GM21717 (cell line): ENCODE data around the gene INKA1.
"Not testable (repeated sequence)": the region's sequence is repeated elsewhere in the genome, so short reads cannot be mapped to it uniquely, and the experiment has no call there.

ENCODE experiments used
- ATAC-seq: cut with Tn5 transposase; IDR thresholded peaks from one replicate; pipeline ENCODE4 v1.9.1; 2021; ENCODE audit warnings: mild to moderate bottlenecking, moderate library complexity; ENCODE audit not compliant: unreplicated experiment

The INKA1 gene

DNA sequence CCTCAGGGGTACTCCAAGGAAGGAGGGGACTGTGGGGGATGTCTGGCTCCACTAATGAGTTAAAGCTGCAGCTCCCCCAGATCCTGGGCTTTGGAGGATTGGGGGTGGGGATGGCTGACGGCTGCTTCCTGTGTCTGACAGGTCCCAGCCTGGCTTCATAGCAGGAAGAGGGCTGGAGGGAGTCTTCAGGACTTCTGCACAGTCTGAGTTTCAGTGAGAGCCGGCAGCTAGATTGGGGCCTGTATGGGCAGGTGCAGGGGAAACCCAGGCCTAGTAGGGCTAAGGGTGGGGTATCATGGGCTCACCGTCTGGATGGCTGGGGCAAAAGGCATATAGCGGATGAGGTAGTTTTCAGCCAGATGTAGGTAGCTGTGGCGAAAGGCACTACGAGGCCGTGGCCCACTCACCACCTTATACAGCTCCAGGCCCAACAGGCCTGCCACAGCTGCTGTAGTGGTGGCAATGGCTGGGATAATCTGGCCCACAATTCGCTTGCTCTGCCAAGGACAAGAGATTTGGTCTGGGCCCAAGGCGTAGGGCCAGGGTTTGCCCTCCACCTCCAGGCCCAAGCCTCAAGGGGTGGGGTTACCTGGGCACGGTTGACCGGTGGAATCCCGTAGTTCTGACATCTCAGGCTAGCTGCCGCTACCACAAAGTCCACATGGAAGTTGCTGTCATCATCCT is 4.5 kb downstream of the INKA1 start:
- ATAC-seq, result no peak

DNA sequence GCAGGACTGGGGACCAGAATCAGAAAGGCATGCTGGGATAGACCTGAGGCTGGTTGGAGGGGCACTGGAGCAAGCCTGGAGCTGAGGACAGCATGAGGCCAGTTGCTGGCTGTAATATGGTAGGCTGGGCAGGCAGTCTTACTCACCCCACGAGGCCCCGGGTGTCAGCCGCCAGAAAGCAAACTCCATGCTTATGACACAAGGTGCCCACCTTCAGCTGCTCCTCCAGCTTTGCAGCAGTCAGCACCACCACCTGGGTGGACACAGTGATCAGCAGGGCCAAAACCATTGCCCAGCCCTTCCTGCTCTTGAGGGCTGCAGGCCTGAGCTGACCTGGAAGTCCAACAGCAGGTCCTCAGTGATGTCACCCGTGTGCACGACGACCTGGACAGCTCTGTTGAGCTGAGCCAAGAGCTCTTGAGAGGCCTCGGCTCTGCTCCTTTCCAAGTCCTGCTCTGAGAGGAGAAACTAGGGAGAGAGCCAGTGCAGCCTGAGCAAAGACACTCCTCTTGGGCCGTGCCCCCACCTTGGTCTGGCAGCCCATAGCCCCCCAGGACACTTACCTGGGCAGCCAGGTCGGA is 9.9 kb downstream of the INKA1 start:
- ATAC-seq, result no peak

DNA sequence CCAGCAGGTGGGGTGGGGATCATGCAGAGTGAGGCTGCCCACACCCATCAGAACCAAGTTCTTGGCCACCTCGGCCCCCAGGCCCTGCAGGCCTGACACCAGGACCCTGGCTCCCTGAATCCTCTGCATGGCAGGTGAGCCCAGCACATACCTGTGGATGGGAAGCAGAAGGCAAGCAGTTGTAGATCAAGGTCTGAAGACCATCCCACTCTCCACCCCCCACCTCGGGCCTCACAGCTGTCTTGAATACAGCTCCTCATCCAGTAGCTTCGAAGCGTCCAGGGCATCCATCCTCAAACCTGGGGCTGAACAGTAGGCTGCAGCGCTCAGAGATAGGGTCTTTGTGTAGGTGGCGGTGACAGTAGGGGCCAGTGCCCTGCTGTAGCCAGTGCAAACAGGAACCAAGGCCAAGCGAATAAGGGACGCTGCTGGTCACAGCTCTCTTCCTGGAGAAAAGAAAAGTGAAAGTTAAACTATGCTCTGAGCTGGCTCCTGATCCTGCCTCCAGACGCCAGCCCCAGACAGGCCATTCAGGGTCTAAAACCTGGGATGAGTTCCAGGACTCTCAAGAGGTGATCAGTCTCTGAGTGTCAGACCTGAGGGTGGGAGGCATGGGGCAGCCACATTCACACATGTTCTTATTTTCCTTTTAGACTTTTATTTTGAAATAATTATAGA is 10.6 kb downstream of the INKA1 start, which contains the start of gene UBA7:
Gene UBA7, minus strand, starts transcription at position 457 of the 678 bp plus-strand sequence. Its CDS starts 166 bp downstream, at position 291.
- ATAC-seq, result no peak

DNA sequence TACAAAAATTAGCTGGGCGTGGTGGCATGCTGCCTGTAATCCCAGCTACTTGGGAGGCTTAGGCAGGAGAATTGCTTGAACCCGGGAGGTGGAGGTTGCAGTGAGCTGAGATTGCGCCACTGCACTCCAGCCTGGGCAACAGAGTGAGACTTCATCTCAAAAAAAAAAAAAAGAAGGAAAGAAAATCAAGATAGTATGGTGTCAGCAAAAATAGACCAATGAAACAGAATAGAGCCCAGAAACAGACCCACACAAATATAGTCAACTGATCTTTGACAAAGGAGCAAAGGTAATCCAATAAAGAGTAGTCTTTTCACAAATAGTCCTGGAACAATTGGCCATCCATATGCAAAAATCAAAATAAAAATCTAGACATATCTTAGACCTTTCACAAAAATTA is 20.1 kb downstream of the INKA1 start:
- not testable (repeated sequence) for ATAC-seq

DNA sequence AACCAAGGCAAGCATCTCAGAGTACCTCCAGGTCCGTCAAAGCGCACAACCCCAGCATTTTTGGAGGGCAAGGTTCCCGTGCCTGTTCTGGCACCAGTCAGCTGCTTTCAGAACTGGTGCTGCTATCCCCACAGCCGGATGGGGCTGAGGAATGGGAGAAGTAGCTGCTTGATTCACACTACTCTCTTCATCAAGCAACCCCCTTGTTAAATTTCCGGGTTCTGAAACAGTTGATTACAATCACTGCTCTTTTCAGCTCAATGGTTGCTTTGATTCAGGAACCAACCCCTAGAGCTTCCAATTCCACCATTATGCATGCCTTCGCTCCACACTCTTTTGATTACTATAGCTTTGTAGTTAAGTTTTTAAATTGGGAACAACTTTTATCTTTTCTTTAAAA is 23.0 kb downstream of the INKA1 start:
- ATAC-seq, result no peak

DNA sequence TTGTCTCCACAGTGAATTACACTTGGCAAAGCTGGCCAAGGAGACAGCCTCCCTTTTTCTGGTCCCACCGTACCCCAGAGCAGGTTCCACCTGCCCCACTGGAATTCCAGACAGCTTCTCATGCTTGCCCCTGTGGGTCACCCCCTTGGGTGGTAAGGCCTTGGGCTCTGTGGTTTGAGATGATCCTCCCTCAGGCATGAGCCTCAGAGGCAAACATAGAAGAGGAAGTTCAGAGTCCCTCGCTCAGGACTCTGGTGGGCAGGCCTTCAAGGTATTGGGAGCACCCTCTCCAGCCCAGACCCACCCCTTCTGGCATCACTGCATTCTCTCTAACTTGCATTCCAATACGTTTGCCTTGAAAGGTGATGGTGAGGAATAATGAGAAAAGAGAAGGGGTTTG is 28.3 kb downstream of the INKA1 start:
- no peak for ATAC-seq

DNA sequence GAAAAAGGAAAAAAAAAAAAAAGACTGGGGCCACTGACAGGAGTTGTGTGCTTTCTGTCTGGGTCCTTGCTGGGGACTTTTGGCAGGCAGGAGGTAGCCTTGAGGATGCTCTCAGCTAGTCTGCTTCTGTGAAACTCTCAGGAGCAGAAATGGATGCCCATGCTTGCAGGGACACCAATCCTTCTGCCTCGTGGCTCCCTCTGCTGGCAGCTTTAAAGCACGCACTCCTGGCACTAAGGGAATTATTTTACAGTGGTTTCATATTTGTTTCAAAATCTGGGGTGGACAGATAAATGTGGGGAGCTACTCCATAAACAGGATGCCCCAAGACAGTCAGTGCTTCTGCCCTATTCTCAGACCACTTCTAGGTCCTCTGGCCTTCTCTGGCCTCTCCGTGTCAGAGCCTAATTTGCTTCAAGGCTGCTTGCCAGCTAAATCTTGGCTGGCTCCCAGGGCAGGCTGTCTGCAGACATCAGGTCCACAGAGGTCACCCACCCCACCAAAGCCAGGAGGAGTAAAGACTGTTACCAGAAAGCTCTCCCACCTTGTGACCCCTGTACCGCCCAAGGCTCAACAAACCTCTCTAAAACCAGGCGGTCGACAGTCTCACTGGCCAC is 36.2 kb downstream of the INKA1 start:
- no peak for ATAC-seq

DNA sequence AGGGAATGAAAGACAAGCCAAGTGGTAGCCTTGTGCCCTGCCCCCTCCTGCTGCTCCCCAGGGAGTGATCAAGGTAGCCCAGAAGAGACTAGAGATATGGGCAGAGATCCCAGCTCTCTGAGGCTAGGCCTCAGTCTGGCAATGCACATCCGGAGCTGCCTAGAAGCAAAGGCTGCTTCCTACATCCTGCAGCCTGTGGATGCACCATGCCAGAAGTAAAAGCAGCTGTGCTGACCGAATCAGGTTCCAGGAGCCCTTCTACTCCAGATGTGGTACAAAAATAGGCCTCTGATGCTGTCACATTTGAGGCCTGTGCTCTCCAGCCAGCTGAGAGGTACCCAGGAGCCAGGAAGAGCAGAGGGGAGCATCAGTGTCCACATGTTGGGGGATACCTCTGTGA is 37.3 kb downstream of the INKA1 start:
- no peak for ATAC-seq

DNA sequence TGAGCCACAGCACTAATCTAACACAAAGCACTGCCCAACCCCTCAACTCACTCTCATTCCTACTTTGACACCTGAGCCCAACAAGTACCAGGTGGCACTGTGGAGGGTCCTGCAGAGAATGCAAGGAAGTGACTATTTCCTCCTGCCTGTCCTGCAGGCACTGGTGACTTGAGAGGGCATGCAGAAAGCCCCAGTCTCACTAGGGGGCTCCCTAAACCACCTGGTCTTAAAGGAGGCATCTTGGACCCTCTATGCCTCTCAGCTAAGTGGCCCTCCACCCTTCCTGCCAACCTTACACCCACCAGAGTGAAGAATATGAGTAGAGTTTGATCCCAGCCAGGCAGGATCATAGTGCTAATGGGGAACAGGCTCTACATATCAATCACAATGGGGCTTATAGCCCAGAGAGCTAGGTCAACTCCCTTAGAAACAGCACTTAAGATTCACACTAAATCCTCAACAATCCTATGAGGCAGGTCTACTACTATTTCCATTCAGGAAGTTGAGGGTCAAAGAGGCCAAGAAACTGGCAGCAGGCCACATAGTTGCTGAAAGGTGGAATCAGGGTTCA is 38.1 kb downstream of the INKA1 start:
- no peak for ATAC-seq

DNA sequence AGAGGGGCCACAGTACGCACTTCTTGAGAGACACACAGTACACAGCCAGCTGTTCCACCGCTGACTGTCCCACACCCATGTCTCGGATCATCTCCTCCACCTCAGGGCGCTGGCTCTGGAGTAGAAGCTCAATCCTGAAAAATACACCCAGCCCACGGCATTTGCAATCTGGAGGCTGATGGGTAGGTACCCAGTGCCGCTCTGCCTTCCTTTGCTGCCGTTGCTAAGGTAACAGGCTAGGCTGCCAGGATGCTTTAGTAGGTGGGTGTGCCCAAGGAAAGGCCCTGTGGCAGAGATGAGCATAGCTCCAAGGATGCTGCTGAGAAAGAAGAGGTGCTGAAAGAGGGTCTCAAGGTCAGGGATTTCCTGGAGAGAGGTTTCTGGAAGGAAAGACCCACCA is 38.7 kb downstream of the INKA1 start:
- no peak for ATAC-seq

DNA sequence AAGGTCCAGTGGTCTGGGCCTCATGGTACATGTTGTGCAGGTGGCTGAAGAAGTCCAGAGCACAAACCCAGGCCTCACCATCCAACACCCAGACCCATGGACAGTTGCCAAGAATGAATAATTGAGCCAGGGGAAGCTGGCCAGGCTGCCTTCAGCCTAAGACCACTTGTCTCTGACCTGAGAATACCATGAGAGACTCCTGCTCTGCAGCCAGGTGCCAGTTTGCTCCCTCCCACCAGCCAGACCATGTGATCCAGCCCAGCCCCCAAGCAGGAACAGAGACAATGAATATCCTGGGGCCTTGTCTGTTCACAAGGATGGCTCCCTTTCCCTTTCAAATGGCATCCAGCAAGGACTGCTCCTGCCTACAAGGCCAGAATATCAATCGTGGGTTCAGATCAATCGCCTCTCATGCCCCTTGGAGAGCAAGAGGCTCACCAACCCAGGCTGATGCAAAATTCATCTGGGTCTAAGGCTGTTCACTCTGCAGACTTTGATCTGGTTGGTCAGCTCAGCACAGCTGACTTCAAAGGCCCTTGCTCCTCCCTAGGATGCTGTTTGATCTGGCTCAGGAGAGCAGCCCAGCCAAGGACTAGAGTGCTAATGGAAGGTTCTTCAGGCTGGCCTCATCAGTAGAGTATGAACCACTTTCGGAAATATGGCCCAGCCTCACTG is 39.9 kb downstream of the INKA1 start:
- no peak for ATAC-seq

DNA sequence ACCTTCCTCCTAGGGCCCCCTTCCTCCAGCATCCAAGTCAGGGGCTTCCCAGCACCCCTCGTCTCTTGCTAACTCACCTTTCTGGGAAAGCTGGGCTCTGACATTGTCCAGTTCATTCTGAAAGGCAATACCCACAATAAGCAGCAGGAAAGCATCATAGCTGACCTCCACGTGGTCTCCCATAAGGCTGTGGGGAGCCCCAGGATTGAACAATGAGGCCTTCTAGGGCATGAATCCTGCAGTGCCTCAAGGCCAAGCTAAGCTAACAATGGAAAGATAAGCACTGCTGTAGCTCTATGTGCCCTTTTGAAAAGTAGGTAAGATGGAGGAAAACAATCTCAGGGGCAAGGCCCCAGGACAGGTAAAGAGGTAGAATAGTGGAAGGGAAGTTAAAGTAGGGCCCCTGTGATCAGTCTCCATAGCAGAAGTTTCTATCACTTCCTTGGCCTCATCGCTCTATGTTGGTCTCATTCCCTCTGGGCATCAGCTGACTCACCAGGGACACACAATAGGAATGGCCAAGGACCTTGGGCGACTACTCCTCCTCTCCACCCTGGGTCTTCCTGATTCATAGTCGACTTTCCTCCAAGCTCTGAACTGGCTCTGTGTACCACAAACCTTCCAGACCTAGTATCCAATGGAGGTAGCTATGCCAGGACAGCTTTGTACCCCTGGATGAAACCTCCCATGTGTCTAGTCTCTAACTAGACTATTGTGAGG is 41.6 kb downstream of the INKA1 start:
- no peak for ATAC-seq

DNA sequence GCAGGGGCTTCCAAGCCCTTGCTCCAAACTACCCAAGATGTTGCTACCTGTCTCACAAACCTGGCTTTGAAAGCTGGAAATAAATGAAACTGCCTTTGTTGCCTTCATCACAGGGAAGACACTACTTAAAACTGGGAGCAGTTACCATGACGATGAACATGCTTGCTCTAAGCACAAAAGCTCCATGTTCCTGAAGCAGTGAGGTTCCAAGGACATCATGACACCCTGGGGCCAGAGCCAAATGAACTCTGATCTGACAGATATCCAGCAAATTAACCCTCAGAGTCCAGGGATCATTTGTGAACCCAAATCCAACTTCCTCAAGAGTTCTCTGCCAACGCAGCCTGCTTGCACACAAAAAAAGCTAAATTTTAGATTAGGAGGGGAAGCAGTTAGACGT is 42.6 kb downstream of the INKA1 start:
- no peak for ATAC-seq
